Mucosa of descending colon (tissue), 3 donors: Measurements from ENCODE around the gene TGFB1I1. TPM values are rescaled to one million over a fixed set of nuclear protein-coding genes. Genes with fewer than 3 reads are reported as not detected.
"Not testable (repeated sequence)": the region's sequence is repeated elsewhere in the genome, so short reads cannot be mapped to it uniquely, and the experiment has no call there.

Experiments
- ATAC-seq: fragments of 200-7000 bp; cut with Tn5 transposase; one replicate; pipeline ENCODE4 v1.9.1; 2020; ENCODE audit warnings: mild to moderate bottlenecking, moderate library complexity
- DNase-seq, 3 donors: peaks; one replicate each; pipeline ENCODE4 v3.0.0-alpha.2; 2020
- H3K36me3 ChIP-seq: fragments of 200-600 bp; one replicate; pipeline ENCODE4 v1.8.0; 2021; ENCODE audit warnings: low read depth, mild to moderate bottlenecking
- H3K4me1 ChIP-seq: fragments of 200-600 bp; one replicate; pipeline ENCODE4 v1.8.0; 2021; ENCODE audit warnings: low read depth, mild to moderate bottlenecking
- H3K4me3 ChIP-seq: fragments of 200-600 bp; one replicate; pipeline ENCODE4 v1.8.0; 2021; ENCODE audit warnings: mild to moderate bottlenecking
- H3K9me3 ChIP-seq: fragments of 200-600 bp; one replicate; pipeline ENCODE4 v1.8.0; 2021; ENCODE audit warnings: mild to moderate bottlenecking
- intact Hi-C, 2 donors: fragments of 100-400 bp; cut with DNase I in 1 of 2; cut with micrococcal nuclease in 1 of 2; formaldehyde crosslinking; loops; one replicate each; pipeline versions ENCODE4 v1.11.0 to v1.11.1; 2022; cut with DNase I, micrococcal nuclease
- total RNA-seq, 3 donors: library from RNA; stranded (reverse); fragmentation: NEBNext Ultra II Directional in 2 of 3; extraction: Animal tissue kit (Norgen Biotek cat#: 25700) in 2 of 3; gene quantifications; one replicate each; pipeline versions ENCODE4 v1.2.1 to v1.2.4, GENCODE V29; 2021 to 2023
- TF ChIP-seq, protein P1 (sequence below): fragments of 200-600 bp; IDR thresholded peaks from one replicate; pipeline ENCODE4 v1.8.0; 2022; ENCODE audit warnings: antibody characterized with exemption, mild to moderate bottlenecking
- donor health status: DM: no; HTN: no; CAD: no; lungs with moderate emphysema.
- donor health status: DM: no; HTN: no; CAD: no.
- donor health status: DM: no; HTN: yes; CAD: no.

Gene TGFB1I1
- total RNA-seq, 3 donors from 2014 or later = 7.8 to 227 (median 26.1) TPM

DNA sequence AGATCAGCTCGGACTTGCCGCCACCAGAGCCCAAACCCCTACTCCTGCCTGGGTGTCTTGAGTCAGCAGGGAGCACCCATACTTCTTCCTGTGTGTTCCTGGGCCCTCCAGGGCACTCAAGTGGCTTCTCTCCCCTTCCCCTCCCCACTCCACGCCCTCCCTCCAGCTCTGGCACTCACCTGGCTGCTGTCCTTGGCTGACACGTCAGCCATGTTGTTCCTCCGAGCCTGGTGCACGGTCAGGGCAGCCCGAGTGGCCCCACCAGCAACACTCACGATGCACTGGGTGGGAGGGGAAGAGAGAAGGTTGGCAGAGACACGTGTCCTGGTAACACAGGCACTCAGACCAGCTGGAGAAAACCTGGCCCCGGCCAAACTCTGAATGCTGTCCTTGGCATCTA, 24.7 kb downstream of the TGFB1I1 start:
- no peaks in the 10 kb centered on the region for H3K9me3 ChIP-seq
- no peak for ATAC-seq
- no peaks in the 10 kb centered on the region for H3K4me1 ChIP-seq
- no peaks in the 10 kb centered on the region for H3K36me3 ChIP-seq
- intact Hi-C loops = no loop called here
- no peak for DNase-seq
- TF ChIP-seq, protein P1, sequence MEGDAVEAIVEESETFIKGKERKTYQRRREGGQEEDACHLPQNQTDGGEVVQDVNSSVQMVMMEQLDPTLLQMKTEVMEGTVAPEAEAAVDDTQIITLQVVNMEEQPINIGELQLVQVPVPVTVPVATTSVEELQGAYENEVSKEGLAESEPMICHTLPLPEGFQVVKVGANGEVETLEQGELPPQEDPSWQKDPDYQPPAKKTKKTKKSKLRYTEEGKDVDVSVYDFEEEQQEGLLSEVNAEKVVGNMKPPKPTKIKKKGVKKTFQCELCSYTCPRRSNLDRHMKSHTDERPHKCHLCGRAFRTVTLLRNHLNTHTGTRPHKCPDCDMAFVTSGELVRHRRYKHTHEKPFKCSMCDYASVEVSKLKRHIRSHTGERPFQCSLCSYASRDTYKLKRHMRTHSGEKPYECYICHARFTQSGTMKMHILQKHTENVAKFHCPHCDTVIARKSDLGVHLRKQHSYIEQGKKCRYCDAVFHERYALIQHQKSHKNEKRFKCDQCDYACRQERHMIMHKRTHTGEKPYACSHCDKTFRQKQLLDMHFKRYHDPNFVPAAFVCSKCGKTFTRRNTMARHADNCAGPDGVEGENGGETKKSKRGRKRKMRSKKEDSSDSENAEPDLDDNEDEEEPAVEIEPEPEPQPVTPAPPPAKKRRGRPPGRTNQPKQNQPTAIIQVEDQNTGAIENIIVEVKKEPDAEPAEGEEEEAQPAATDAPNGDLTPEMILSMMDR = no peak
- H3K4me3 ChIP-seq = no peak overlapping the region

DNA sequence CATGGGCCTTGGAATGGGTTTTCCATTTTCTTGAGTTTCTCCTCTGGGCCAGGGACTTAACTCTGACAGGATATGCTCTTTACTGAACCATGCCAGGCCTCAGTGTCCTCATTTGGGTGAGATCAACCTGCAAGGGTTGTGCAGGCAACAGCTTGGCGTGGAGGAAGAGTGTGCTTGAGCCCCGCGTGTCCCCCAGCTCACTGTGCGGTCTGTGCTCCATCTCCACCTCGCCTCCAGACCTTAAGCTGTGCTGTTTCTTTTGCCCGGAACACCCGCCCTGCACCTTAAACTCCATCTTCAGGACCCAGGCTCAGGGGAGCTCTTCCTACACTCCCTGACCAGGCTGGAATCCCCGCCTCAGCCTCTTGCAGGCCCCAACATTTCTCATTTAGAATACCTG, 26.5 kb downstream of the TGFB1I1 start:
- TF ChIP-seq, protein P1 = no peak
- intact Hi-C loops = no loop called here
- H3K36me3 ChIP-seq = no peaks in the 10 kb centered on the region
- no peaks in the 10 kb centered on the region for H3K4me1 ChIP-seq
- H3K9me3 ChIP-seq = no peaks in the 10 kb centered on the region
- ATAC-seq (no peak), DNase-seq (no peak)
- no peak overlapping the region for H3K4me3 ChIP-seq

DNA sequence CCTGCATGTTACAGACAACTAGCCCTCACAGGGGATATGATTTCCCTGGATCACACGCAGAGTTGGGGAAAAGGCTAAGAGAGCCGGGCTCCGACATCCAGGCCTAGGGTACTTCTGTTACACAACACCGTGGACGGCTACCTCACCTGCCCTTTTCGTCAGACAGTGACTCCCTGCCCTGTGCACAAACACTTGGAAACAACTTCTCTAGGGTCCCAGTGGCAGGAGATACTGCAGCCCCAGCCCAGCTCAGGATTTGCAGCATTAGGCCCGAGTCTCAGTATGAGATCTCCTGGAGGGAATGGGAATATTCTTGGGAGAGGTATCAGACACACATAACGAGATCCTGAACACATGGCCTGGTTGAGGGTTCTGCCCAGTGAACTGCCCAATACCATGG, 28.0 kb downstream of the TGFB1I1 start:
- Histone ChIP-seq H3K4me1 (no peaks in the 10 kb centered on the region), H3K4me3 (no peak overlapping the region), H3K9me3 (no peaks in the 10 kb centered on the region), H3K36me3 (no peaks in the 10 kb centered on the region)
- ATAC-seq (no peak), DNase-seq (no peak)
- intact Hi-C loops = no loop called here
- TF ChIP-seq, protein P1 = no peak

DNA sequence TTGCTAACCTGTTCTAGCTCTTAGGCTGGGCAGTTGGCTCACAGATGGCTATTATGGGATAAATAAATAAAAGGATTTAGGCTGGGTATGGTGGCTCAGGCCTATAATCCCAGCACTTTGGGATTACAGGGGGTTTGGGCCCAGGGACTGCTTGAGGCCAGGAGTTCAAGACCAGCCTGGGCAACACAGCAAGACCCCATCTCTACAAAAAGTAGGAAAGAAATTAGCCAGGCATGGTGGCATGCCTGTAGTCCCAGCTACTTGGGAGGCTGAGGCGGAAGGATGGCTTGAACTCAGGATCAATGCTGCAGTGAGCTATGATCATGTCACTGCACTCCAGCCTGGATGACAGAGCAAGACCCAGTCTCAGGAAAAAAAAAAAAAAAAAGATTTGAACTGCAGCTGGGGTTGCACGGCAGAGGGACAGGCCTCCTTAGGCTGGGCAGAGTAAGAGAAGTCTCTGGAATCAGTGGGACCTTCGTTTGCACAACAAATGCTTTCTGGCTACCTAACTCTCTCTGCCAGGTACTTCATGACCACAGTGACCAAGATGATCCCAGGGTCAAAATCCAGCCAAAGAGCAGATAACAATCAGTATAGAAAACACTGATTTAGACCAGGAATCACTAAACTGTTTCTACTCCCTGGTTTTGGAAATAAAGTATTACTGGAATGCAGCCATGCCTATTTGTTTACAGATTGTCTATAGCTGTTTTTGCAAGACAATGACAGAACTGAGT, 29.4 kb downstream of the TGFB1I1 start:
- Histone ChIP-seq H3K4me1 (peaks cover 6% of the 10 kb centered on the region), H3K36me3 (no peaks in the 10 kb centered on the region), H3K4me3 (no peak overlapping the region), H3K9me3 (no peaks in the 10 kb centered on the region)
- intact Hi-C loops = no loop called here
- DNase-seq = no peak
- no peak for ATAC-seq
- TF ChIP-seq, protein P1 = no peak

DNA sequence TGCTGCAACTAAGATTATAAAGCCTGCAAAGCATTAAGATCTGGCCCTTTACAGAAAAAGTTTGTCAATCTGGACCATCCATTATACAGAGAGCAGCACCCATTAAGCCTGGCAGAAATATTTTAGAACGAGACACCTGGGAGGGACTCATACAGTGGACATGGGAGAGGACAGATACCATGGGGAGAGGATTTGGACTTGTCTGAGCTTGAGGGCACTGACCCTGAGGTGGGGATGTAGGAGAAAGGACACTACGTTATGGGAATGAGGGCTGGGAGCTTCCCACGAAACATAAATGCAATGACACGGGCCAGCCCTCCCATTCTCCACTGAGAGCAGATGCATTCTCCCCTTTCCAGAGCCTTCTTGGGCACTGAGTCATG, 30.0 kb downstream of the TGFB1I1 start:
- intact Hi-C loops = no loop called here
- no peak for ATAC-seq
- Histone ChIP-seq H3K4me3 (no peak overlapping the region), H3K4me1 (peaks cover 12% of the 10 kb centered on the region), H3K9me3 (no peaks in the 10 kb centered on the region), H3K36me3 (no peaks in the 10 kb centered on the region)
- no peak for DNase-seq
- TF ChIP-seq, protein P1 = no peak

DNA sequence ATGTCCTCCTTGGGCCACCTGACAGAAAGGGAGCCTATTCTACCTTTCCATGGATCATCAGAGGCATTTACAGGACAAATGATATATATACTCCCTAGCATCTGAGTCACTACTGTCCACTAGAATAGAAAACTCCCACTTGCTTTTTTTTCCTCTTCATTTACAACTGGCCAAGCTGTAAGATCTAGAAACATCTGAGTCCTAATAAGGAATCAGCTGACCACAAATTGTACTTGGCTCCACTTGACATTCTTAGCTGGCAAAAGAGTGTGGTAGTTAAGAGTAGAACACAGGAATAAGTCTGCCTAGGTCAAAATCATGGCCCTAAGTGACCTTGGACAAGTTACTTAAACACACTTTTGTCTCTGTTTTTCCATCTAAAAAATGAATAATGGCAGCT, 31.0 kb downstream of the TGFB1I1 start:
- DNase-seq (no peak), ATAC-seq (no peak)
- intact Hi-C loops = no loop called here
- TF ChIP-seq, protein P1 = no peak
- H3K4me3 ChIP-seq = no peak overlapping the region
- no peaks in the 10 kb centered on the region for H3K36me3 ChIP-seq
- H3K4me1 ChIP-seq = peaks cover 19% of the 10 kb centered on the region
- H3K9me3 ChIP-seq = no peaks in the 10 kb centered on the region

DNA sequence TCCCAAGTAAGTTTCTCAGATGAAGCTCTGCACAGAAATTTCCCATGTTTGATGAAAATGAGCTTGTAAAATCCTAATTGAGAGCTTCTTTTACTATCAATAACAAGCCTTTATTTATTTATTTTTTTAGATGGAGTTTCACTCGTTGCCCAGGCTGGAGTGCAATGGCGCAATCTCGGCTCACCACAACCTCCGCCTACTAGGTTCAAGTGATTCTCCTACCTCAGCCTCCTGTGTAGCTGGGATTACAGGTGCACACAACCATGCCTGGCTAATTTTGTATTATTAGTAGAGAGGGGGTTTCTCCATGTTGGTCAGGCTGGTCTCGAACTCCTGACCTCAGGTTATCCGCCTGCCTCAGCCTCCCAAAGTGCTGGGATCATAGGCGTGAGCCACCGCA, 31.6 kb downstream of the TGFB1I1 start:
- H3K4me3 ChIP-seq, intact Hi-C loops, DNase-seq, ATAC-seq, H3K9me3 ChIP-seq, H3K36me3 ChIP-seq: not testable (repeated sequence)
- peaks cover 19% of the 10 kb centered on the region for H3K4me1 ChIP-seq
